Epithelial cell of prostate (primary cell): ENCODE data around the gene NEK4.
"Not testable (repeated sequence)": the region's sequence is repeated elsewhere in the genome, so short reads cannot be mapped to it uniquely, and the experiment has no call there.

Experiments
- DNase-seq: peaks from one replicate; pipeline ENCODE4 v3.0.0-alpha.2; 2011; ENCODE audit warnings: low read depth, low spot score
- H3K27ac ChIP-seq: fragments of 450-650 bp; 2 replicates; pipeline ENCODE4 v1.5.1; 2017; ENCODE audit warnings: mild to moderate bottlenecking

NEK4 gene

GRCh38 chr3:52743152-52743551, 27.6 kb downstream of the NEK4 start:
- no peak overlapping the region for H3K27ac ChIP-seq
- no peak for DNase-seq

GRCh38 chr3:52742418-52743041, 28.2 kb downstream of the NEK4 start:
- DNase-seq, result no peak
- H3K27ac ChIP-seq, result no peak overlapping the region

- DNase-seq, result no peak
- H3K27ac ChIP-seq, result no peak overlapping the region
Measured at GRCh38 chr3:52739730-52740129, 31.0 kb downstream of the NEK4 start.

GRCh38 chr3:52733256-52733891, 37.4 kb downstream of the NEK4 start:
- no peak for DNase-seq

GRCh38 chr3:52731590-52731989, 39.1 kb downstream of the NEK4 start:
- H3K27ac ChIP-seq, result no peak overlapping the region
- DNase-seq, result no peak

More at GRCh38 chr3:52733256-52733891, 37.4 kb downstream of the NEK4 start:
- no peak overlapping the region for H3K27ac ChIP-seq

GRCh38 chr3:52730681-52731080, 40.1 kb downstream of the NEK4 start:
- H3K27ac ChIP-seq, result no peak overlapping the region
- no peak for DNase-seq

- not testable (repeated sequence) for H3K27ac ChIP-seq, DNase-seq
Measured at GRCh38 chr3:52728753-52729152, 42.0 kb downstream of the NEK4 start.

- DNase-seq, result no peak
Measured at GRCh38 chr3:52724511-52724910, 46.2 kb downstream of the NEK4 start.

GRCh38 chr3:52723935-52724334, 46.8 kb downstream of the NEK4 start:
- no peak overlapping the region for H3K27ac ChIP-seq
- DNase-seq, result no peak

More at GRCh38 chr3:52724511-52724910, 46.2 kb downstream of the NEK4 start:
- no peak overlapping the region for H3K27ac ChIP-seq

GRCh38 chr3:52722491-52722890, 48.2 kb downstream of the NEK4 start:
- DNase-seq, result no peak
- no peak overlapping the region for H3K27ac ChIP-seq

GRCh38 chr3:52721730-52722008, 49.1 kb downstream of the NEK4 start:
- DNase-seq, result no peak
- H3K27ac ChIP-seq, result no peak overlapping the region

- DNase-seq, result no peak
- no peak overlapping the region for H3K27ac ChIP-seq
Measured at GRCh38 chr3:52721002-52721729, 49.6 kb downstream of the NEK4 start.

GRCh38 chr3:52719618-52720017, 51.1 kb downstream of the NEK4 start:
- no peak overlapping the region for H3K27ac ChIP-seq
- no peak for DNase-seq

- no peak overlapping the region for H3K27ac ChIP-seq
- DNase-seq, result no peak
Measured at GRCh38 chr3:52715714-52716305, 54.9 kb downstream of the NEK4 start.

GRCh38 chr3:52714335-52715302, 56.1 kb downstream of the NEK4 start:
- H3K27ac ChIP-seq, result no peak overlapping the region
- DNase-seq, result no peak

- DNase-seq, result no peak
- H3K27ac ChIP-seq, result no peak overlapping the region
Measured at GRCh38 chr3:52712291-52713212, 58.2 kb downstream of the NEK4 start.

- no peak overlapping the region for H3K27ac ChIP-seq
- no peak for DNase-seq
Measured at GRCh38 chr3:52710512-52710911, 60.2 kb downstream of the NEK4 start.

- no peak for DNase-seq
- no peak overlapping the region for H3K27ac ChIP-seq
Measured at GRCh38 chr3:52707585-52707984, 63.2 kb downstream of the NEK4 start.
